Parathyroid adenoma (tissue), 2 donors: Measurements from ENCODE around the gene LHFPL3.

Experiments
- H2AFZ ChIP-seq: fragments of 300-600 bp; sonication (generic); one replicate; pipeline ENCODE4 v1.7.0; 2017; ENCODE audit warnings: antibody characterized with exemption, mild to moderate bottlenecking
- H3K27ac ChIP-seq: fragments of 300-600 bp; sonication (generic); one replicate; pipeline ENCODE4 v1.7.0; 2017
- H3K27me3 ChIP-seq: fragments of 300-600 bp; sonication (generic); one replicate; pipeline ENCODE4 v1.7.0; 2017; ENCODE audit warnings: low read length; ENCODE audit not compliant: control insufficient read depth, insufficient read depth
- H3K36me3 ChIP-seq: fragments of 300-600 bp; sonication (generic); one replicate; pipeline ENCODE4 v1.7.0; 2017; ENCODE audit warnings: low read length; ENCODE audit not compliant: control insufficient read depth, insufficient read depth
- H3K4me1 ChIP-seq: fragments of 300-600 bp; sonication (generic); one replicate; pipeline ENCODE4 v1.7.0; 2017; ENCODE audit warnings: control low read depth
- H3K4me2 ChIP-seq: fragments of 300-600 bp; sonication (generic); one replicate; pipeline ENCODE4 v1.7.0; 2017; ENCODE audit warnings: low read length
- H3K4me3 ChIP-seq: fragments of 300-600 bp; sonication (generic); one replicate; pipeline ENCODE4 v1.7.0; 2017; ENCODE audit warnings: low read depth, low read length
- H3K79me2 ChIP-seq: fragments of 300-600 bp; sonication (generic); one replicate; pipeline ENCODE4 v1.7.0; 2017; ENCODE audit warnings: control low read depth
- H3K9ac ChIP-seq: fragments of 300-600 bp; sonication (generic); one replicate; pipeline ENCODE4 v1.7.0; 2017; ENCODE audit warnings: mild to moderate bottlenecking
- H3K9me3 ChIP-seq: fragments of 300-600 bp; sonication (generic); one replicate; pipeline ENCODE4 v1.7.0; 2017; ENCODE audit warnings: low read length; ENCODE audit not compliant: control insufficient read depth
- CTCF ChIP-seq: fragments of 300-600 bp; sonication (generic); IDR thresholded peaks from one replicate; pipeline ENCODE4 v1.7.0; 2017; ENCODE audit warnings: antibody characterized with exemption, mild to moderate bottlenecking
- donor health status: primary hyperparathyroidism.

The LHFPL3 gene

GRCh38 chr7:104650991-104651640 is 322.7 kb downstream of the LHFPL3 start:
- Histone ChIP-seq H3K4me2 (no peak overlapping the region), H2AFZ (no peak overlapping the region), H3K27ac (no peak overlapping the region), H3K36me3 (no peaks in the 10 kb centered on the region), H3K4me1 (no peaks in the 10 kb centered on the region), H3K9ac (no peak overlapping the region), H3K9me3 (no peaks in the 10 kb centered on the region), H3K4me3 (no peak overlapping the region), H3K27me3 (no peaks in the 10 kb centered on the region), H3K79me2 (no peaks in the 10 kb centered on the region)
- TF ChIP-seq CTCF: no peak

- TF ChIP-seq CTCF: no peak
- Histone ChIP-seq H3K9ac (no peak overlapping the region), H3K27ac (no peak overlapping the region), H3K4me1 (no peaks in the 10 kb centered on the region), H3K79me2 (no peaks in the 10 kb centered on the region), H3K9me3 (no peaks in the 10 kb centered on the region), H2AFZ (no peak overlapping the region), H3K4me2 (no peak overlapping the region), H3K4me3 (no peak overlapping the region), H3K36me3 (no peaks in the 10 kb centered on the region), H3K27me3 (no peaks in the 10 kb centered on the region)
Measured at GRCh38 chr7:104652434-104652833, 324.0 kb downstream of the LHFPL3 start.

GRCh38 chr7:104652865-104653264 is 324.5 kb downstream of the LHFPL3 start:
- H2AFZ ChIP-seq: no peak overlapping the region
- no peaks in the 10 kb centered on the region for H3K36me3 ChIP-seq
- no peak for TF ChIP-seq CTCF
- no peaks in the 10 kb centered on the region for H3K79me2 ChIP-seq
- H3K4me1 ChIP-seq: no peaks in the 10 kb centered on the region
- no peaks in the 10 kb centered on the region for H3K9me3 ChIP-seq
- no peak overlapping the region for H3K4me2 ChIP-seq
- H3K27ac ChIP-seq: no peak overlapping the region
- H3K27me3 ChIP-seq: no peaks in the 10 kb centered on the region
- H3K4me3 ChIP-seq: no peak overlapping the region
- no peak overlapping the region for H3K9ac ChIP-seq

GRCh38 chr7:104653825-104654401 is 325.5 kb downstream of the LHFPL3 start:
- no peaks in the 10 kb centered on the region for H3K4me1 ChIP-seq

More at GRCh38 chr7:104653825-104654401, 325.5 kb downstream of the LHFPL3 start:
- Histone ChIP-seq H3K4me3 (no peak overlapping the region), H3K36me3 (no peaks in the 10 kb centered on the region), H3K9ac (no peak overlapping the region), H3K79me2 (no peaks in the 10 kb centered on the region), H3K27me3 (no peaks in the 10 kb centered on the region), H3K9me3 (no peaks in the 10 kb centered on the region), H3K4me2 (no peak overlapping the region), H2AFZ (no peak overlapping the region), H3K27ac (no peak overlapping the region)
- TF ChIP-seq CTCF: no peak
